GM21717 (cell line): ENCODE results near the gene BCL7A.
"Not testable (repeated sequence)": the region's sequence is repeated elsewhere in the genome, so short reads cannot be mapped to it uniquely, and the experiment has no call there.

Experiments
- ATAC-seq: cut with Tn5 transposase; IDR thresholded peaks from one replicate; pipeline ENCODE4 v1.9.1; 2021; ENCODE audit warnings: mild to moderate bottlenecking, moderate library complexity; ENCODE audit not compliant: unreplicated experiment

BCL7A gene

DNA sequence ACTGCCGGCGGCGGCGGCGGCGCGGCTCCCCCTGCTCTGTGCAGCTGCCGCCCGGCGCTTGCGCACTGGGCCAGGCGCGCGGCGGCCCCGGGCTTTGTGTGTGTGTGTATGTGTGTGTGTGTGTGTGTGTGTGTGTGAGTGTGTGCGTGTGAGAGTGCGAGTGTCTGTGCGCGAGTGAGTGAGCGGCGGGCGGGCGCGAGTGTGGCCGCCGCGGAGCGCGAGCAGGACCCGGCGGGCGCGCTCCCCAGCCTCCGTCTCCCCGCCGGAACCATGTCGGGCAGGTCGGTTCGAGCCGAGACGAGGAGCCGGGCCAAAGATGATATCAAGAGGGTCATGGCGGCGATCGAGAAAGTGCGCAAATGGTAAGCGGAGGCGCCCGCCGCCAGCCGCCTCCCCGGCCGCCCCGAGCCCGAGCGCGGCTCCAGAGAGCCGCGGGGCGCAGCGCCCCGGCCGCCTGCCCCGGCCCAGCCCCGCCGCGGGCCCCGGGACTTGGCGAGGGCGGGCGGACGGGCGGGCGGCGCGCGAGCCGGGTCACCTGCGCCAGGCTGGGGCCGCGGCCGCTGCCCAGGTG is at the start of gene BCL7A:
Gene BCL7A (plus strand): TSS at position 63 of the 571 bp plus-strand sequence. CDS start 208 bp downstream, at position 271.
- ATAC-seq = no peak

DNA sequence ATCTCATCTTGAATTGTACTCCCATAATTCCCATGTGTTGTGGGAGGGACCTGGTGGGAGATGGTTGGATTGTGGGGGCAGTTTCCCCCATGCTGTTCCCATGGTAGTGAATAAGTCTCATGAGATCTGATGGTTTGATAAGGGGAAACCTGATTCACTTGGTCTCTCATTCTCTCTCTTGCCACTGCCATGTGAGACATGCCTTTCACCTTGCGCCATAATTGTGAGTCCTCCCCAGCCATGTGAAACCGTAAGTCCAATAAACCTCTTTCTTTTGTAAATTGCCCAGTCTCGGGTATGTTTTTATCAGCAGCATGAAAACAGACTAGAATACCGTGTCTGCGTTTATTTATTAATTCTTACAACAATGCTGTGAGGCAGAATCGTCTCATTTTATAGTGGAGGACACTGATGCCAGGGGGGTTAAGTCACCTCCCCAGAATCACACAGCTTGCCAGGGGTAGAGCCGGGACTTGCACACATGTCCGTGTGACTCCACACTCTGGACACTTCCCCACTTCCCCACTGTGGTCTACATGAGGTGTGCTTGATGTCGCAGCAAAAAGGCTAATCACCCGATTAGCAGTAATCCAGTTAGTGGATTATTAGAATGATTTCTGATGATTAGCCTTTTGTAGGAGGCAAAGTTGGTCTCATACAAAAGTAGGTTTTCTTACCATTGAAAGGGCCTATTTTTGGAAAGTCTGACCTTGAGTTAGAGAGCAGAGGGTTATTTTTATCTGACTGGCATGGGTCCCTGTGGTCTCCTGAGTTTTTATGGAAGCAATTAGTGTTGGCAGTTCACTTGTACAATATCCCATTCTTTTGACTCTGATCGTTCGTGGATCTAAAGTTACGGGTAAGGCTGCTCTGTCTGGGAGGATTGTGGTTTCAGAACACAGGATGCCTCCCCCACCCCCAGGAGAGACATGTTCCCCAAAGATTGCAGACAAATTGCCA is 47.4 kb upstream of the BCL7A start:
- no peak for ATAC-seq

DNA sequence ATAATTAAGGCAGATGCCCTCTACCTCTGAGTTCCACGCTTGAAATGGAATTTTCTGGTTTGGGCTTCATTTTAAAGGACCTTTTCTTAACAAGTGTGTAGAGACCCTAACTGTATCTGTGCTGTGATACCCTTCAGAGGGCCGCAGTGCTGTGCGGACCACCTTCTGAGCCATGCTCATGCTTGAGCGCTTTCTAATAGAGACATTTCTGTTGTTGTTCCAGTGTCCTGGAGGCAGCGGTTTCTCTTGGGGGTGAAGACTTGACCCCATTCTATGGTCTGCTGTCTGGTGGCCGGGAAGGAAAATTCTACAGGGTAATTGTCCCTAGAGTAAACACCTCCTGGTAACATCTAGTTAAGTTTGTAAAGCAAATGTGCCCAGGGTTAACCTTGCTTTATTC is 46.7 kb upstream of the BCL7A start:
- ATAC-seq = no peak

DNA sequence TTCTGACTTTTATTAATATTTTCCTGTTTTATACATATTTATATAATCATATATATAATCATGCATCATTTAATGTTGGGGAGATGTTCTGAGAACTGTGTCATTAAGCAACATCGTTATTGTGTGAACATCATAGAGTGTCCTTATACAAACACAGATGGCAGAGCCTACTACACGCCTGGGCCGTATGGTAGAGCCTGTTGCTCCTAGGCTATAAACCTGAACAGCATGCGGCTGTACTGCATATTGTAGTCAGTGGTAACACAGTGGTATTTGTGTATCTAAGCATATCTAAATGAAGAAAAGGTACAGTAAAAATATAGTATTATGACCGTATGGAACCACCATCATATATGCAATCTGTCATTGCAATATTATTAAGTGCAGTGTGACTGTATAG is 44.7 kb upstream of the BCL7A start:
- ATAC-seq = no peak

DNA sequence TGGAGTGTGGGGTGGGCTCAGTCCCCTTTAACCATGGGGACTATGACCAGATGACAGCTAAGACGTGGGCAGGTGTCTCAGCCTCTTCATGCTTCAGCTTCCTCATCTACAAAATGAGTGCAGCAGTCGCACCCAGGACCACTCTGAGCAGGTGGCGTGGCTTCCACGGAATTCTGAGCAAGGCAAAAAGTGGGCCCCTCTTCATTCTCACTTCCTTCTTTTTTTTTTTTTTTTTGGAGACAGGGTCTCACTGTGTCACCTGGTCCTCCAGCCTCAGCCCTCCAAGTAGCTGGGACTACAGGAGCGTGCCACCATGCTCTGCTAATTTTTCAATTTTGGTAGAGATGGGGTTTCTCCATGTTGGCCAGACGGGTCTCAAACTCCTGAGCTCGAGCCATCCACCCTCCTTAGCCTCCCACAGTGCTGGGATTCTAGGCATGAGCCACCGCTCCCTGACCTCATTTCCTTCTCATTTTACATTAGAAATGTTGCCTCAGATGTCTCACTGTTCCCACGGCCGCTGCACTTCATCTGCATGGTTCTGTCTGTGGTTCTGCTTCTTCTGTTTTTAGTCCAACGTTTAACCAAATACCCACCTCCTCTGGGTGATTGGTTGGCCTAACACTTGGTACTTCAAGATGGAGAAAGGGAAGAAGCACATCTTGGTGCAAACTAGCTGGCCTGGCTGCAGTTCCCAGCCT is 41.3 kb upstream of the BCL7A start:
- no peak for ATAC-seq

DNA sequence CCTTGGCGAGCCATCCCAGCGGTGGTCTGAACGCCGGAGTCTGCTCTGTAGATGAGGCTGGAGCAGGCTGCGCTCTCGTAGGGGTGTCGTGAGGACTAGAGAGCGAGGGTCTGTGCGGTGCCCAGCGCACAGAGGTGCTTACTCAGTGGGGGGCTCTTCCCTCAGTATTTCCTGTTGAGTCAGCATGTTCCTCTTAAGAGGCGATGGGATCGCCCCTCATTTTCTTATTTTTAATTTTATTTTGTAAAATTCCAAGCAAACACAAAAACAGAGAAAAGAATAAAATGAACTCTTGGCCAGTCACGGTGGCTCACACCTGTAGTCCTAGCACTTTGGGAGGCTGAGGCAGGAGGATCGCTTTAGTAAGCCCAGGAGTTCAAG is 40.8 kb upstream of the BCL7A start:
- no peak for ATAC-seq

DNA sequence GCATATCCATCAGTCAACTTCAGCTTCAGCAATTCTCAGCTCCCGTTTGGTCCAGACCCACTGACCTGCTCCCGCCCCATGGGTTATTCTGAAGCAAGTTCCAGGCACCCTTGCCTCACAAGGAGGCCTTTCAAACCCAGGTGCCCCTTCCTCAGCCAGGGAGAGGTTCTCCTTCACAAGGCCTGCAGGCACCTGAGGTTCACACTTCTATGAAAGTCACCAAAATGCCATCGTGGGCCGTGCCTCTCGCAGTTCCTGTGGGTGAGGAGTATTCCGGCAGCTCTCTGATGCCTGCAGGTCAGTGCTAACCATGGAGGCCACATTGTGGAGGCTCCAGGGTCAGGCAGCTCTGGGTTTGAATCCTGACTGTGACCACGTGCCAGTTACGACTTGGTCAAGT is 40.2 kb upstream of the BCL7A start:
- ATAC-seq = no peak

DNA sequence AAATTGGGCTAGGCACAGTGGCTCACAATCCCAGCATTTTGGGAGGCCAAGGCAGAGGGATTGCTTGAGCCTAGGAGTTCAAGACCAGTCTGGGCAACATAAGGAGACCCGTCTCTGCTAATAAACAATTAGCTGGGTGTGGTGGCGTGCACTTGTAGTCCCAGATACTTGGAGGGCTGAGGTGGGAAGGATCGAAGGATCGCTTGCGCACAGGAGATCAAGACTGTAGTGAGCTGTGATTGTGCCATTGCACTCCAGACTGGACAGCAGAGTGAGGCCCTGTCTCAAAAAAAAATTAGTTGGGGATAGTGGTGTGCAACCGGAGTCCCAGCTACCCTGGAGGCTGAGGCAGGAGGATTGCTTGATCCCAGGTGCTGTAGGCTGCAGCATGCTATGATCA is 38.7 kb upstream of the BCL7A start:
- ATAC-seq = no peak

DNA sequence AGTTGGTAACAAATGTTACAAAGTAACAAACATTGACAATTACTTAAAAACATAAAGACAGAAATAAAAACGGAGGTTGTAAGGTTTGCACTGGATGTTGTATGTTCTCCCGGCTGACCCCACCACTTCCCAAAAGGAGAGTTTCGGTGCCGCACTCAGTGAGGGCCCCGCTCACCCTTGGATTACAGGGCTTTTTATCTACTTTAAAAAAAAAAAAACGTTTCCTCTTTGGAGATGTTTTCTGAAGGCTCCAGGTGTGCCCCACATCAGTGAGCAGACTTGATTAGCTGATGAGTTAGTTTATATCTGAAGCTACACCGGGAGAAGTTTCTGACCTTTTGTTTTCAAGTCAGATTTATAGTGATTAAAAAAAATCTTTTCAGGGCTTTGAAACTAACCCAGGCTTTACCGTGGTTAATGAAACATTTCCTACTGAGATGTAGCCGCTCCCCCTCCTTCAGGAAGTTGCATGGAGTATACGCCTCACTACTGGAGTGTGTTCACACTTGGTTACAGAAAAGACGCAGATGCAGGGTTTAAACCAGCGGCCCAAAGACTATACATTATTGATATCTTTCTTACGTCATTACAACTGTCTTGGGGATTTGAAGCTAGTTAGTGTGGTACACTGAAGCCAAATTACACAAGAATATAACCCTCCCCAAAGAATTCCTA is 38.0 kb upstream of the BCL7A start:
- no peak for ATAC-seq

DNA sequence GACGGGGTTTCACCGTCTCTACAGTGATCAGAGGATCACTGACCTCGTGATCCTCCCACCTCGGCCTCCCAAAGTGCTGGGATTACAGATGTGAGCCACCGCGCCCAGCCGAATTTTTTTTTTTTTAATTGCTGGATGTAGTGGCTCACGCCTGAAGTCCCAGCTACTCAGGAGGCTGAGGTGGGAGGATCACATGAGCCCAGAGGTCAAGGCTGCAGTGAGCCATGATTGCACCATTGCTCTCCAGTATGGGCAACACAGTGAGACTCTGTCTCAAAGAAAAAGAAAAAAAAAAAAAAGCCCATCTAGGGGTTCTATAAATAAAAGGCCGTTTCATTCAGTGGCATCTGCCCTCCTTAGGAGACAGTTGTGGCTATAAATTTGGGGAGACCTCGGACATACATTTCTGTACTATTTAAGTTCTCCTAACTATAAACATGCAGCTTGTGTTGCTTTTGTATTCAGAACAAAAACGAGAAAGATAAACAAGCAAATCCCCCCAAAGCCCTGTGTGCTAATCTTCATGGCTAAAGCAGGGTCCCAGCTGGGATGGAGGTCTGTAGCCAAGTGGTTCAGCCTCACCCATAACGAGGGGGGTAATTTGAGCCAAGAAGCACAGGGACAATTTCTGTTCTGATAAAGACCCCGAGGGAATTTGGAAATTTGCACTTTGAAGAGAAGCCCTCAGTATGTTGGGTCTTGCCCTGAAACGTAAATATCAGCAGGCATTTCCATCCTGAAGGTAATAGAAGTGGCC is 35.0 kb upstream of the BCL7A start:
- ATAC-seq = no peak

DNA sequence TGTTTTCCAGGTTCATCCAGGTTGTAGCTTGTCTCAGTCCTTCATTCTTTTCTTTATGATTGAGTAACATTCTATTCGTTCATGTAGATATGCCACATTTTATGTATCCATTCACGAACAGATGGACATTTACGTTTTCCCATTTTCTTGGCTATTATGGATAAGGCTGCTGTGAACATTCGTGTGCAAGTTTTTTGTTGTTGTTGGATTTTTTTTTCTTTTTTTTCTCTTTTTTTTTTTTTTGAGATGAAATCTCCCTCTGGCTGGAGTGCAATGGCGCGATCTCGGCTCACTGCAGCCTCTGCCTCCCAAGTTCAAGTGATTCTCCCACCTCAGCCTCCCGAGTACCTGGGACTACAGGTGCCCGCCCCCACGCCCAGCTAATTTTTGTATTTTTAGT is 33.2 kb upstream of the BCL7A start:
- not testable (repeated sequence) for ATAC-seq

DNA sequence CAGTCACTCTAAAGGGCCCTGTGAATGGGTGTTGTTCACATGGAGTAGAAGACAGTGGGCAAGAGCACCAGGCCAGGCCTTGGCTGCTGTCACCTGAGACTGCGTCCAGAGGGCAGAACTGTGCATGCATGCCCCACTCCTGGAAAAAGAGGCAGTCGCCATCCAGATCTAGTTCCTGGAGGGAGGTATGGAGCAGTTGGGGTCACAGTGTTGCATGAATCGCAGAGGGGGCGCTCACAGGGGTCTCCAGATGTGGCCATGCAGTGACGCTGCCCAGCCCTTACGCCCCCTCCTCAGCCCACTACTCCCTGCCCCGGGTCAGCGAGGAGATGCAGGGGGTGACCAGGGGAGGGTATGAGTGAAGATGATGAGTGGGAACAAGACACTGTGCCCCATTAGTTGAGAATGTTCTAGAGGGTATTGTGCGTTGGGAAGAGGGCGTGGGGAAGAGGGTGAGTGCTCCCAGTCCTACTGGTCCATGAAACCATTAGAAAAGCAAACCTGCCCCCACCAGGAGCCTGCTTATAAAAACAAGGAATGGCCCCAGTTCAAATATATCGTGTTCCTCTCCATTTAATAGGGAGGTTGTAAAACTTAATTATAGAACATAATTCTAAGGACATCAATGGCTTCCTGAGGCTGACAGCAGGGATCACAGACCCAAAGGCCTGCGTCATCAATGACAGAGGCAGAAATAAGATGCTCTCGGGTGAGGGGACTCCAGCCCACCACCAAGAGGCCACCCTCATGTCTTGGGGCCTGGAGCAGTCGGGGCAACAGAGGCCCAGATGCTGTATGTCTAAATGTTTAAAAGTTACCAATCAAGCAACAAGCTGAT is 32.2 kb upstream of the BCL7A start:
- ATAC-seq = no peak

DNA sequence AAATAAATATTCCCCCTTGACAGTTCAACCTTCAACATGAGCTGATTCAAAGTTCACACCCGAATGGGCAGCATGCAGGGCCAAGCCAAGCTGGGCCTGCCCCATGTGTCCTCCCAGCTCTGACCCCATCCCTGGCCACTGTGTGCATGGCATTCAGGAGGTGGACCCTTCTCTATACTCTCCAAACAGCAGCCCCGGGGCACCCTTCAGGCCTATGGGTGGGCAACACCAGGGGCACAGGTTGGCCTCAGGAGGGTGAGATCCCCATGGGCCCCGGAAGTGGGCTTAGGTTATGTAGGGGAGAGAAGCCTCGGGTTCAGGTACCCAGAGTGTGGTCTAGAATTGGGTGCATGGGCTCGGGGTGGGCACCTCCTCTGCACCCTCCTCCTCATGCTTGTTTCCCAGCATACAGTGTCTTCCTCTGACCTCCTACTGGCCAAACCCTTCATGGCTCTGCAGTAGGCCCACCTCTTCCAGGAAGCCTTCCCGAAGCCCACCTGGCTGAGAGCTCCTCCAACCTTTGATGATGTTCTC is 31.5 kb upstream of the BCL7A start:
- peak; percentile 3 for ATAC-seq

DNA sequence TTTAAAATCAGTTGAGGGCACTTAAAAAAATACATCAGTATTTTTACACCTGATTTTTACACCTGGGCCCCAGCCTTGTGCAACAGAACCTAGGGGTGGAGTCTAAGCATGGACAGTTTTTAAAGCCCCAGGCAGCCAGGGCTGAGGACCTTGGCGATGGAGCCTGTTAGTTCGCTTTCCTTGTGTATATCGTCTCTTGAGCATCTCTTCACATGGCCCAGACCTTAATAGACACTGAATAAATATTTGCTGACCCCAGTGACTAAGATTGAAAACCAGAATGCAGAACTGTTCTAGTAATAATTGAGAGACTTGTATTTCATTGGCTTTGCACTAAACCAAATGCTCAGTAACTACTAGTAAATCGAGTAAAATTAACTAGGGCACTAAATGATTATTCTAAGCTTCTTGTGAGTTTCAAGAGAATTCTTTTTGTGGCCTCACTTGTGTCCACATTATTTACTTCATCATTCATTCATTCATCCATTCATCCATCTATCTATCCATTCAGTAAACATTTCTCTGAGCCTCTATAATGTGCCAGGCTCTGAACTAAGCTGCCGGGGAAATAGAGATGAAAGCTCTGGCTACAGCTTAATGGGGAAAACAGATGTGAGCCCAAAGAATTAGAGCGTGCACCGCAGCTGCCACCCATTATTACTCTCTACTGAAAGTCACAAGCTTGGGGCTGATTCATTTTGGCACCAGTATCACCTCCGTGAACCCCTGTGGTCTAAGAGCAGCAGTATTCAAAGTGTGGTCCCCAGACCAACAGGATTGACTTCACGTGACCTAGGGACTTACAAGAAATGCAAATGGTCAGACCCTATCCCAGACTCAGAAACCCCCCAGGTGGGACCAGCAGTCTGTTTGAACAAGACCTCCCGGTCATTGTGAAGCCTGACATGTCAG is 30.7 kb upstream of the BCL7A start:
- ATAC-seq = peak; percentile 66

DNA sequence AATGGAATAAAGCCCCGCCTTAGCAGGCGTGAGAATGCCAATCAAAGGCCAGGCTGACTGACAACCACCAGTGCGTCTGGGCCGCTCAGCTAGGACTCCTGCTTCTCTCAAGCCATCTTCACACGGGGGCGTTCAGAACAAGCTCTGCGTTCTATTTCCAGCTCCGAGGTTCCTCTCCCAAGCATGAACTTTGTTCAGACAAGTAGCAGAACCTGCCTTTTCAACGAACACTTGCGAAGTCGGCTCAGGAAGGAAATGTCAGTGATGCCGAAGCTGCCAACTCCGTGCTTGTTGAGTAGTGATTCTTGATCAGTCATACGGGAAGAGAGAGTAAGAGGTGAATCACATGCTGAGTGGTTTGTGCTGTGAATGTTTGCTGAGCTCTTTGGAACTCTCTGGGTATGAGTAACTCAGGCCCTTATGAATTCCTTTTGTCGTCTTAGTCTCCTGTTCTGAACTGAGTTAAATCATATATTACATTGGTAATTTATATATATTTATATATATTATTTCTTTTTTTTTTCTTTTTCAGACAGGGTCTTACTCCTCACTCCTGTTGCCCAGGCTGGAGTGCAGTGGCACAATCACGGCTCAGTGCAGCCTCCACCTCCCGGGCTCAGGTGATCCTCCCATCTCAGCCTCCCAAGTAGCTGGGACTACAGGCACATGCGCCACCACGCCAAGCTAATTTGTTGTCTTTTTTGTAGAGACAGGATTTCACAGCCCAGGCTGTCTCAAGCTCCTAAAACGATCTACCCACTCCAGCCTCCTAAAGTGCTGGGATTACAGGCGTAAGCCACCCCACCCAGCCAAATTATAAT is 29.4 kb upstream of the BCL7A start:
- ATAC-seq = peak; percentile 72

DNA sequence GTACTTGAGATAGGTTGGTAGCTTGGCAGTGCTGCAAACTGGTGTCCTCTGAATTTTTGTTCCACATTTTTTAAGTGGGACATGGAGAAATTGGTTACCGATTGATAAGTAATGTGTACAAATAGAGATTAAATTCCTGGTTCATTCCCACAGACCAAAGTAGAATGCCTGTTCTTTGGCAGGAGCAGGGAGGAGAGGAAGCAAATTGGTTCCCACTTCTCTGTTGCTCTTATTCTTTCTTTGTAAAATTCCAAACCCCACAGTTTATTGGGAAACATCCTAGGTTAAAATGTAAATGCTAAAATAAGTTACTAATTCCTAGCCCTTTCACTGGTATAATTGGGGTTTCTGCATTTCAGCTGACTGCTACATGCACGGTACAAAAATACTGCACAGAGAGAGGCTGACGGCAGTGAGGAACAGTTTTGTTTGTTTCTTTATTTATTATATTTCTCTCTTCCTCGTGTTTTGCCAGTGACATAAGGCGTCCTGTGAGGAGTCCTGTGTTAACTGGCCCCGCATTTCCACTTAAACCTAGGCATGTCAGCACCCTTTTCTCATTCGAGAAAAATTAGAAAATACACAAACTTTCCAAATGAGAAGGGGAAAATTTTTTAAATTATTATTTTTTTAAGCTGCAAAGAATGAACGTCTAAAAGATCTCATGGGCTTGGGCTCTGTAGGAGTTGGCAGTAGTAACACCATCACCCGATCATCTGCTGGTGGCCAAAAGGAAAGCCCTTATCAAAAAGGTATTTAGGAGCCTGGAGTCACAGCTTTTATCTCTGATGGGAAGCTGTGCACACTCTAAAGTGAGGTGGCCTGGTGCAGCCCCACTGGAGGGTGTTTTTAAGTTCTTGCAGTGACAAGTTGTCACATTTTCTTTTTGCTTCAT is 25.4 kb upstream of the BCL7A start:
- ATAC-seq = no peak
